Thyroid gland (tissue), 4 donors: Measurements from ENCODE around the gene APC2.

ENCODE experiments used
- CTCF ChIP-seq, 6 experiments: fragments of 200-600 bp in 3 of 6; fragments of 450-650 bp in 3 of 6; sonication (generic) in 3 of 6; IDR thresholded peaks; one replicate each; pipeline ENCODE4 v1.5.1; 2016 to 2019; ENCODE audit warnings: antibody characterized with exemption in 6 of 6, mild to moderate bottlenecking in 2 of 6, inconsistent platforms in 1 of 6, moderate library complexity in 1 of 6
- POLR2A ChIP-seq, 2 donors: fragments of 450-650 bp; IDR thresholded peaks; one replicate each; pipeline ENCODE4 v1.6.1; 2017; ENCODE audit warnings: antibody characterized with exemption in 2 of 2, mild to moderate bottlenecking in 2 of 2, moderate library complexity in 1 of 2

- TF ChIP-seq POLR2A (IDR thresholded peaks at IDR 0.05) (no peak), CTCF (IDR thresholded peaks at IDR 0.05) (no peak)
These were observed 28.5 kb upstream of the APC2 start for GRCh38 chr19:1421218-1421957.
